ENCODE data around the gene PRDX2. TPM values are rescaled to one million over a fixed set of nuclear protein-coding genes. Genes with fewer than 3 reads are reported as not detected.

The PRDX2 gene
- total and polyA plus RNA-seq, 9 donors, result 143 to 191 (median 174) TPM

GRCh38 chr19:12792853-12793289 is 8.7 kb downstream of the PRDX2 start:
- Histone ChIP-seq H3K27ac (ENCODE audit: low read length) (peak overlapping the region; percentile 99), H3K9me3 (replicated peaks; ENCODE audit: control insufficient read depth, low read depth, low read length) (no peaks in the 10 kb centered on the region), H3K36me3 (ENCODE audit: control insufficient read depth, insufficient read depth, low read length) (peaks cover 6% of the 10 kb centered on the region), H3K4me1 (ENCODE audit: control insufficient read depth, insufficient read depth, low read length) (peaks cover 51% of the 10 kb centered on the region), H3K4me3 (ENCODE audit: low read length) (peak overlapping the region; percentile 98), H3K27me3 (ENCODE audit: control insufficient read depth, insufficient read depth, low read length) (no peaks in the 10 kb centered on the region)
- no peak for DNase-seq
- 0% methylated on average over 3 of the region's 22 CpGs for WGBS (ENCODE audit: insufficient coverage)

- Histone ChIP-seq H3K27me3 (ENCODE audit: control insufficient read depth, insufficient read depth, low read length) (no peaks in the 10 kb centered on the region), H3K36me3 (ENCODE audit: control insufficient read depth, insufficient read depth, low read length) (peaks cover 6% of the 10 kb centered on the region), H3K9me3 (replicated peaks; ENCODE audit: control insufficient read depth, low read depth, low read length) (no peaks in the 10 kb centered on the region), H3K4me3 (ENCODE audit: low read length) (peak overlapping the region; percentile 98), H3K27ac (ENCODE audit: low read length) (peak overlapping the region; percentile 99), H3K4me1 (ENCODE audit: control insufficient read depth, insufficient read depth, low read length) (peaks cover 56% of the 10 kb centered on the region)
- WGBS (ENCODE audit: insufficient coverage), result under 1% methylated on average over 72 of the region's 84 CpGs
- peak; percentile 78 for DNase-seq
Observed at GRCh38 chr19:12792051-12792852, 9.3 kb downstream of the PRDX2 start.

- Histone ChIP-seq H3K27ac (ENCODE audit: low read length) (peak within 1 kb of the TSS; percentile 99), H3K9me3 (replicated peaks; ENCODE audit: control insufficient read depth, low read depth, low read length) (no peaks in the 10 kb centered on the region), H3K4me3 (ENCODE audit: low read length) (peak within 1 kb of the TSS; percentile 98), H3K4me1 (ENCODE audit: control insufficient read depth, insufficient read depth, low read length) (peaks cover 63% of the 10 kb centered on the region), H3K27me3 (ENCODE audit: control insufficient read depth, insufficient read depth, low read length) (no peaks in the 10 kb centered on the region), H3K36me3 (ENCODE audit: control insufficient read depth, insufficient read depth, low read length) (no peaks in the 10 kb centered on the region)
- DNase-seq, result peak; percentile 99
- WGBS (ENCODE audit: insufficient coverage), result under 1% methylated on average over 63 of the region's 73 CpGs
Observed at GRCh38 chr19:12791345-12792050, 10.1 kb downstream of the PRDX2 start, which contains the start of gene JUNB. JUNB (plus strand) TSS chr19:12791486; CDS start chr19:12791772, 286 bp downstream.

- peak overlapping the region; percentile 99 for H3K27ac ChIP-seq (ENCODE audit: low read length)
- H3K27me3 ChIP-seq (ENCODE audit: control insufficient read depth, insufficient read depth, low read length), result no peaks in the 10 kb centered on the region
- H3K9me3 ChIP-seq (replicated peaks; ENCODE audit: control insufficient read depth, low read depth, low read length), result no peaks in the 10 kb centered on the region
- peak overlapping the region; percentile 45 for H3K4me3 ChIP-seq (ENCODE audit: low read length)
- H3K4me1 ChIP-seq (ENCODE audit: control insufficient read depth, insufficient read depth, low read length), result peaks cover 64% of the 10 kb centered on the region
- no peaks in the 10 kb centered on the region for H3K36me3 ChIP-seq (ENCODE audit: control insufficient read depth, insufficient read depth, low read length)
- 2% methylated on average over 22 of the region's 22 CpGs for WGBS (ENCODE audit: insufficient coverage)
- DNase-seq, result peak; percentile 41
Observed at GRCh38 chr19:12790628-12791344, 10.8 kb downstream of the PRDX2 start.

GRCh38 chr19:12789904-12790619 is 11.5 kb downstream of the PRDX2 start:
- under 1% methylated on average over 51 of the region's 56 CpGs for WGBS (ENCODE audit: insufficient coverage)
- Histone ChIP-seq H3K4me3 (ENCODE audit: low read length) (peak overlapping the region; percentile 45), H3K27ac (ENCODE audit: low read length) (peak overlapping the region; percentile 99), H3K36me3 (ENCODE audit: control insufficient read depth, insufficient read depth, low read length) (no peaks in the 10 kb centered on the region), H3K9me3 (replicated peaks; ENCODE audit: control insufficient read depth, low read depth, low read length) (no peaks in the 10 kb centered on the region), H3K4me1 (ENCODE audit: control insufficient read depth, insufficient read depth, low read length) (peaks cover 68% of the 10 kb centered on the region), H3K27me3 (ENCODE audit: control insufficient read depth, insufficient read depth, low read length) (no peaks in the 10 kb centered on the region)
- DNase-seq, result peak; percentile 98

GRCh38 chr19:12789098-12789903 is 12.3 kb downstream of the PRDX2 start:
- Histone ChIP-seq H3K36me3 (ENCODE audit: control insufficient read depth, insufficient read depth, low read length) (no peaks in the 10 kb centered on the region), H3K4me3 (ENCODE audit: low read length) (peak overlapping the region; percentile 45), H3K9me3 (replicated peaks; ENCODE audit: control insufficient read depth, low read depth, low read length) (no peaks in the 10 kb centered on the region), H3K27ac (ENCODE audit: low read length) (peak overlapping the region; percentile 99), H3K4me1 (ENCODE audit: control insufficient read depth, insufficient read depth, low read length) (peaks cover 74% of the 10 kb centered on the region), H3K27me3 (ENCODE audit: control insufficient read depth, insufficient read depth, low read length) (no peaks in the 10 kb centered on the region)
- WGBS (ENCODE audit: insufficient coverage), result 3% methylated on average over 42 of the region's 46 CpGs
- no peak for DNase-seq

GRCh38 chr19:12788682-12789097 is 12.9 kb downstream of the PRDX2 start:
- H3K9me3 ChIP-seq (replicated peaks; ENCODE audit: control insufficient read depth, low read depth, low read length), result no peaks in the 10 kb centered on the region
- no peaks in the 10 kb centered on the region for H3K27me3 ChIP-seq (ENCODE audit: control insufficient read depth, insufficient read depth, low read length)
- WGBS (ENCODE audit: insufficient coverage), result 0% methylated on average over 7 of the region's 12 CpGs
- H3K27ac ChIP-seq (ENCODE audit: low read length), result peak overlapping the region; percentile 99
- H3K4me3 ChIP-seq (ENCODE audit: low read length), result peak overlapping the region; percentile 31
- H3K4me1 ChIP-seq (ENCODE audit: control insufficient read depth, insufficient read depth, low read length), result peaks cover 74% of the 10 kb centered on the region
- peak; percentile 94 for DNase-seq
- no peaks in the 10 kb centered on the region for H3K36me3 ChIP-seq (ENCODE audit: control insufficient read depth, insufficient read depth, low read length)

- H3K4me1 ChIP-seq (ENCODE audit: control insufficient read depth, insufficient read depth, low read length), result peaks cover 79% of the 10 kb centered on the region
- H3K27ac ChIP-seq (ENCODE audit: low read length), result peak overlapping the region; percentile 99
- WGBS (ENCODE audit: insufficient coverage), result 14% methylated on average over 3 of the region's 4 CpGs
- H3K36me3 ChIP-seq (ENCODE audit: control insufficient read depth, insufficient read depth, low read length), result no peaks in the 10 kb centered on the region
- H3K9me3 ChIP-seq (replicated peaks; ENCODE audit: control insufficient read depth, low read depth, low read length), result no peaks in the 10 kb centered on the region
- peak overlapping the region; percentile 31 for H3K4me3 ChIP-seq (ENCODE audit: low read length)
- H3K27me3 ChIP-seq (ENCODE audit: control insufficient read depth, insufficient read depth, low read length), result no peaks in the 10 kb centered on the region
- DNase-seq, result peak; percentile 96
Observed at GRCh38 chr19:12788042-12788681, 13.4 kb downstream of the PRDX2 start.

Measured in muscle of leg (tissue), 11 donors.